HG02981 (cell line): ENCODE data around the gene UNKL.
A peak's percentile ranks its signal among the peaks of the same experiment; 100 is the strongest.

Experiments used
- ATAC-seq: cut with Tn5 transposase; IDR thresholded peaks from one replicate; pipeline ENCODE4 v1.9.1; 2021; ENCODE audit warnings: mild to moderate bottlenecking, moderate library complexity; ENCODE audit not compliant: unreplicated experiment

Gene UNKL

DNA sequence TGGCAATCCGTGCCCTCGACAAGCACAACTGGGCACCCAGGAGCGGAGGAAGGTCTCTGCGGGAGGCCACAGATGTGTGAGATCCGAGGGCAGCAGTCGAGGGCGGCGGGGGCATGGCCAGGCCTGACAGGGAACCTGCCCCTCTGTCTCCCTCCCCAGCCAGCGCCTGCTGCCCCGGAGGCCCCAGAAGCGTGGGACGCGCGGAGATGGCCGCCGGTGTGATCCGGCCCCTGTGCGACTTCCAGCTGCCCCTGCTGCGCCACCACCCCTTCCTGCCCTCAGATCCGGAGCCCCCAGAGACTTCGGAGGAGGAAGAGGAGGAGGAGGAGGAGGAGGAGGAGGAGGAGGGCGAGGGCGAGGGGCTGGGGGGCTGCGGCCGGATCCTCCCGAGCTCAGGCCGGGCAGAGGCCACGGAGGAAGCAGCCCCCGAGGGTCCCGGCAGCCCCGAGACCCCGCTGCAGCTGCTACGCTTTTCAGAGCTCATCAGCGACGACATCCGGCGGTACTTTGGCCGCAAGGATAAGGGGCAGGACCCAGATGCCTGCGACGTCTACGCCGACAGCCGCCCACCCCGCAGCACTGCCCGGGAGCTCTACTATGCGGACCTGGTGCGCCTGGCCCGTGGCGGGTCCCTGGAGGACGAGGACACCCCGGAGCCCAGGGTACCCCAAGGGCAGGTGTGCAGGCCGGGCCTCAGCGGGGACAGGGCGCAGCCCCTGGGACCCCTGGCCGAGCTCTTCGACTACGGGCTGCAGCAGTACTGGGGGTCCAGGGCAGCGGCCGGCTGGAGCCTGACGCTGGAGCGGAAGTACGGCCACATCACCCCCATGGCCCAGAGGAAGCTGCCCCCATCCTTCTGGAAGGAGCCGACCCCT, 18.1 kb upstream of the UNKL start:
- ATAC-seq = no peak

GRCh38 chr16:1431497-1432270, 17.2 kb upstream of the UNKL start:
- no peak for ATAC-seq

- ATAC-seq = no peak
Measured at GRCh38 chr16:1430759-1431496, 16.4 kb upstream of the UNKL start, which contains the start of gene PERCC1. PERCC1 (plus strand) TSS chr16:1431078; CDS start chr16:1432594, 1,516 bp downstream.

DNA sequence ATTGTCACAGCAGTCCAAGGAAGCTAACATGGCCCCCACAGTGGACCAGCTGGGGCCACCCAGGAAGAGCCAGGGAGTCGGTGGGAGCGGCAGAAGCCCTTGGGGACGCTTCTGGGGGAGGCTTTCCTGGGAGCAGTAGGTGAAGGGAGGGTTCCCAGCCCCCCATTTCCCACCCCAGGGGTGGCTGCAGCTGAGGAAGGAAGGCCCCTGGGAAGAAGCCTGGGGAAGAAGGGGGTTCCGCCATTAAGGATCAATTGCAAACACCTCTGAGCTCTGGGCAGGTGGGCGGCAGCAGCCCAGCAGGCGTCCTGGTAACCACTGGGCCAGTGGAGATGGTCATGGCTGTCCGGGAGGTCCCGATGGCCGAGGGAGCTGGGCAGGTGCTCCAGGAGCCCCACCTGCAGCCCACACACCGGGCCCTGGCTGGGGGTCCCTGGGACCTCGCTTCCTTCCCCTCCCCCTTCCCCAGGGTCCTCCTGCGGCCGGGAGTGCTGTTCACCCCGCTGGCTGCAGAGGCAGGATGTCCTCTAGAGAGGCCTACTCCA, 15.8 kb upstream of the UNKL start:
- ATAC-seq = no peak

DNA sequence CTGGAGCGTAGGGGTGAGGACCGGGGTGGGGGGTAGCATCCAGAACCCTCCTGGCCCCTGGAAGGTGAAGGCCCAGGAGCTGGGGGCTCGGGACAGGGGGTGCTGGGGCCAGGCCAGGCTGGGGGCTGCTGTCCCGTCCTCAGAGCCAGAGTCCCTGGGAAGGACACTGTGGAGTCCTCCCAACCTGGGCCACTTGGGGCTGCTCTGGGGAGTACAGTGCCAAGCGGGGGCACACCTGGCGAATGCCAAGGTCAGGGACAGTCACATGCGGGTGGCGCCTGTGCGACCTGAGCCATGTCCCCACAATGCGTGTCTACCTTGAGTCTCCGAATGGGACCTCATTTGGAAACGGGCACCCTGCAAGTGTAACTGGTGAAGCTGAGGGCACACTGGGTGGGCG, 15.1 kb upstream of the UNKL start:
- no peak for ATAC-seq

- ATAC-seq = no peak
Measured at GRCh38 chr16:1429012-1429411, 14.5 kb upstream of the UNKL start.

- ATAC-seq = no peak
Measured at GRCh38 chr16:1428511-1428910, 14.0 kb upstream of the UNKL start.

DNA sequence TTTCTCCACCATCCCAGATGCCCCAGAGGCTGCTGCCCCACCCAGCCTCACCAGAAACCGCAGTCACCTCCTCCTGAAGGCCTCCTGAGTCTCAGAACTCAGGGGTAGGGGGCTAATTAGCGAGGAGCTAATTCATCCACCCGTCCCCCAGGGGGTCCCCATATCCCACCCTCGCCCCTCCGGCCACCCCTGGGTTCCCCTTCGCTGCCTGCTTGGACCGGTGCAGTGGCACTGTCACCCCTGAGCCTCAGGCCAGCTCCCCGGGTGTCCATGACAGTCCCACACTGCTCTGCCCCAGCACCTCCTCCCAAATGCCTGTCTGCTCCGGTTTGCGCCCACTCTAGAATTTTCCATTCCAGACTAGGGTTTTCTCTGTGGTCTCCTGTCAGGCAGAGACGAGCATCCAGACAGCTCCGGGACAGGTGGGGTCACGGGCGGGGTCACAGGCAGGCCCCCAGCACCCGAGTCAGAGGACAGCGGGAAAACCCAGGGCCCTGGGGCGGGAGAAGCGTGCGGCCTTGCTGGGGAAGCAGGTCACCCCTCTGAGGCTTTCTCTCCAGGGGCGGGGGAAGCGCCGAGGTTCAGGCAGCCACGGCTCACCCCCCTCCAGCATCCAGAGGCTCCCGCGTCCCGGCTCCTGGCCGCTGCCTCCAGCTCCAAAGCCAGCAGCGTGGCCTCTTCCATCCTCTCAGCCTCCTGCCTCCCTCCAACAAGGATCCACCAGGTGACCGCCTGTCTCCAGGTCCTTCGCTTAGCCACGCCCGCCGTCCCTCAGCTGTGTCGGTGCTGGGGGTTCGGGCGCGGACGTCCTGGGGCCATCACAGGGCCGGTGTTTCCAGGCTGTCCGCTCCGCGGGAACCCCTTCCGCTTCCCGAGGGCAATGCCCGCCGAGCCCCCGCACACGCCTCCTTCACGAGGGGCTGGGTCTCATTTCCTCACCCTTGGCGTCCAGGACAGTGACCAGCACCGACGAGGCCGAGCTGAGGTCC, 13.3 kb upstream of the UNKL start:
- ATAC-seq = no peak

DNA sequence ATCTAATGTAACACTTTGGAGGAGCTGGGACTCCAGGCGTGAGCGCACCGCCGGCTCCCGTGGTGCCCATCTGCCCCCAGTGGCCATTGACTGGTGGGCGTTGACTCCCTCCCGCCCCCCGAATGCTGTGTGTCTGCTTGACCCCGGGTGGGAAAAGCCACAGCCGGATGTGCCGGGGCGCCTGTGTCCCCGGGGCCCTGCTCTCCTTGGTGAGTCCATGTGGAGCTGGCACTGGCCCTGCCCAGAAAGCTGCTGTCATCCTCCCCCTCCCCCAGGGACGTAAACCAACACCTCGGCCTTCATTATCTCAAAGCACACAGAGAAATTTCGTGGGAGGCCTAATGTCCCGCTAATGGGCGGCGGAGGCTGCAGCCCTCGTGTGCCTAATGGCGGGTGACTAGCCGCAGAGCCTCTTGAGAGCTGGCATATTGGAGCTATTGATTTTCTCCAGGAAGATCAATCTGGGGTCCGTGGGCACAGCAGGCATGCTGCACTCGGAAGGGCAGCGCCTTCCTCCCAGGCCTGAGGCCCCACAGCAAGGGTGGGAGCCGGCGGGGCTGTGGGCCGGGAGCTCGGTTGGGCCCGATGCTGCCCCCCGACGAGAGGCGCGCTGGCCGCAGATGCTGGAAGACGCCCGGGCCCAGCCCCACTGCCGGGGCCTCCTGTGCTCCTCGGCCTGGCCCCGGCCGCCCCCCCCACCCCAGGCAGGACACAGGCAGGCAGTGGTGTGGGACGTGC, 12.4 kb upstream of the UNKL start:
- no peak for ATAC-seq

- no peak for ATAC-seq
Measured at GRCh38 chr16:1425616-1426370, 11.3 kb upstream of the UNKL start.

GRCh38 chr16:1424028-1424427, 9.5 kb upstream of the UNKL start:
- no peak for ATAC-seq

- no peak for ATAC-seq
Measured at GRCh38 chr16:1422076-1422475, 7.6 kb upstream of the UNKL start.

DNA sequence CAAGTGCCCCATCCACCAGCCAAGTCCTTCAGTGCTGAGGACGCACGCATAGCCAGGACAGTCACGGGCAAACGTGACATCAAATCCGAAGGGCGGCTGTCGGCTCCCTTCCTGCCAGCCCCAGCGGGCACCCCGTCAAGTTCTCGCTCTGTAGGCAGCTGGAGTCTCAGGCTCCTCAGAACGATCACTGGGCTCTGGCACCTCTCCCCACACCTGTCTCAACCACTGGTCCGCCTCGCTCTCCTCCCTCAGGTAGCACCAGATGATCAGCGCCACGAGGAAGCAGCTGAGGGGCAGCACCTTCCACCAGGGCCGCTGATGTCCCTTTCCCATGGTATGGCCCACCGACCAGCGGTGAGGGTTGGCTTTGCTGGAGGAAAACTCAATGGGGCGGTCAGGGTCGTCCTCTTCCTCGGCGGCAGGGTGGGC, 5.6 kb upstream of the UNKL start:
- ATAC-seq = no peak

DNA sequence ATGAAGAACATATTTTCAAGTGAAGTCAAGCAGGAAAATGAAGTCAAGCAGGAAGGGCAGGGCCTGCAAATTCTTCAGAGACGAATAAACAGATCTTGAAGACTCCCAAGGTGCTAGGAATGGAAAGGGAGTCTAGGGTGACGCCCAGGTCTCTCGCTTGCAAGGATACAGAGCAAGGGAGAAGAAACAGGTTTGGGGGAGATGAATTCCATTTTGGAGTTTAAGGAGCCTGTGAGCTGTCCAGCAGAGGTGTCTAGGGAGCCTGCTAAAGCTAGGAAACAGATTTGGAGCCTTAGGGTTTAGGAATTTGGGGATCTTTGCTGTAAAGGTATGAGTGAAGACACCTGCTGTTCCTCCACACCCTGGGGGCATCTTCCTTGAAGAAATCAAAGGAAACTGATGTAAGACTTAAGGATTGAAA, 2.0 kb upstream of the UNKL start:
- no peak for ATAC-seq

- no peak for ATAC-seq
Measured at GRCh38 chr16:1413684-1414531, 596 bp downstream of the UNKL start.

- no peak for ATAC-seq
Measured at GRCh38 chr16:1412847-1413246, 1.7 kb downstream of the UNKL start.

- peak; percentile 78 for ATAC-seq
Measured at GRCh38 chr16:1408171-1408837, 6.2 kb downstream of the UNKL start.
